ENCODE data around the gene WNT3.

WNT3 gene

DNA sequence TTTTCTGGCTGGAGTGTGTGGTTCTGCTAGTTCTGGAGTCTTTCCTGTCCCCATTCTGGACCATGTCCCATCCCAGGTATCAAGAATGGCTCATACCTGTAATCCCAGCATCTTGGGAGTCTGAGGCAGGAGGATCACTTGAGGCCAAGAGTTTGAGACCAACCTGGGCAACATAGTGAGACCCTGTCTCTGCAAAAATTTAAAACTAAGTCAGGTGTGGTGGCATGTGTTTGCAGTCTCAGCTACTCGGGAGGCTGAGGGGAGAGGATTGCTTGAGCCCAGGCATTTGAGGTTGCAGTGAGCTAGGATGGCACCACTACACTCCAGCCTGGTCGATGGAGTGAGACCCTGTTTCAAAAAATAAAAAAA lies 15.3 kb upstream of the WNT3 start:
- Histone ChIP-seq H3K9me3 (ENCODE audit: low read length) (no peaks in the 10 kb centered on the region), H3K27me3 (ENCODE audit: insufficient read depth, low read length) (no peaks in the 10 kb centered on the region), H3K4me3 (ENCODE audit: low read depth, low read length, poor library complexity, severe bottlenecking) (no peak overlapping the region), H3K9ac (ENCODE audit: low read length) (no peak overlapping the region), H3K4me1 (ENCODE audit: insufficient read depth, low read length, severe bottlenecking) (no peaks in the 10 kb centered on the region), H4K20me1 (ENCODE audit: insufficient read depth, low read length) (no peaks in the 10 kb centered on the region), H3K4me2 (ENCODE audit: low read length) (no peak overlapping the region), H3K9me2 (ENCODE audit: low read depth, low read length) (no peaks in the 10 kb centered on the region), H3K36me3 (ENCODE audit: insufficient read depth, low read length) (no peaks in the 10 kb centered on the region), H3K79me2 (ENCODE audit: insufficient read depth, low read length) (no peaks in the 10 kb centered on the region), H3F3A (ENCODE audit: insufficient read depth, low read length) (no peaks in the 10 kb centered on the region), H2AFZ (ENCODE audit: low read length) (no peak overlapping the region), H3K27ac (ENCODE audit: low read depth, low read length, poor library complexity, severe bottlenecking) (no peak overlapping the region)
- TF ChIP-seq EZH2 (IDR thresholded peaks at IDR 0.05; ENCODE audit: borderline replicate concordance, low read length) (no peak), CTCF (IDR thresholded peaks at IDR 0.05; ENCODE audit: low read length) (no peak)

GRCh38 chr17:46832945-46833839 lies 14.7 kb upstream of the WNT3 start:
- no peak overlapping the region for H2AFZ ChIP-seq (ENCODE audit: low read length)
- H3K79me2 ChIP-seq (ENCODE audit: insufficient read depth, low read length) = no peaks in the 10 kb centered on the region
- H3K27me3 ChIP-seq (ENCODE audit: insufficient read depth, low read length) = no peaks in the 10 kb centered on the region
- no peaks in the 10 kb centered on the region for H3K4me1 ChIP-seq (ENCODE audit: insufficient read depth, low read length, severe bottlenecking)
- H4K20me1 ChIP-seq (ENCODE audit: insufficient read depth, low read length) = no peaks in the 10 kb centered on the region
- H3K9ac ChIP-seq (ENCODE audit: low read length) = no peak overlapping the region
- H3F3A ChIP-seq (ENCODE audit: insufficient read depth, low read length) = no peaks in the 10 kb centered on the region
- no peaks in the 10 kb centered on the region for H3K36me3 ChIP-seq (ENCODE audit: insufficient read depth, low read length)
- no peaks in the 10 kb centered on the region for H3K9me3 ChIP-seq (ENCODE audit: low read length)
- H3K4me2 ChIP-seq (ENCODE audit: low read length) = no peak overlapping the region
- H3K4me3 ChIP-seq (ENCODE audit: low read depth, low read length, poor library complexity, severe bottlenecking) = no peak overlapping the region
- H3K9me2 ChIP-seq (ENCODE audit: low read depth, low read length) = no peaks in the 10 kb centered on the region
- H3K27ac ChIP-seq (ENCODE audit: low read depth, low read length, poor library complexity, severe bottlenecking) = no peak overlapping the region
- TF ChIP-seq CTCF (IDR thresholded peaks at IDR 0.05; ENCODE audit: low read length) (no peak), EZH2 (IDR thresholded peaks at IDR 0.05; ENCODE audit: borderline replicate concordance, low read length) (no peak)

GRCh38 chr17:46832331-46832821 lies 13.9 kb upstream of the WNT3 start:
- Histone ChIP-seq H3K27ac (ENCODE audit: low read depth, low read length, poor library complexity, severe bottlenecking) (no peak overlapping the region), H4K20me1 (ENCODE audit: insufficient read depth, low read length) (no peaks in the 10 kb centered on the region), H3K9me3 (ENCODE audit: low read length) (no peaks in the 10 kb centered on the region), H2AFZ (ENCODE audit: low read length) (no peak overlapping the region), H3K9me2 (ENCODE audit: low read depth, low read length) (no peaks in the 10 kb centered on the region), H3K4me2 (ENCODE audit: low read length) (no peak overlapping the region), H3F3A (ENCODE audit: insufficient read depth, low read length) (no peaks in the 10 kb centered on the region), H3K9ac (ENCODE audit: low read length) (no peak overlapping the region), H3K4me3 (ENCODE audit: low read depth, low read length, poor library complexity, severe bottlenecking) (no peak overlapping the region), H3K27me3 (ENCODE audit: insufficient read depth, low read length) (no peaks in the 10 kb centered on the region), H3K36me3 (ENCODE audit: insufficient read depth, low read length) (no peaks in the 10 kb centered on the region), H3K79me2 (ENCODE audit: insufficient read depth, low read length) (no peaks in the 10 kb centered on the region), H3K4me1 (ENCODE audit: insufficient read depth, low read length, severe bottlenecking) (no peaks in the 10 kb centered on the region)
- TF ChIP-seq EZH2 (IDR thresholded peaks at IDR 0.05; ENCODE audit: borderline replicate concordance, low read length) (no peak), CTCF (IDR thresholded peaks at IDR 0.05; ENCODE audit: low read length) (no peak)

Data from OCI-LY1 (cell line).